LoVo (cell line): Measurements from ENCODE around the gene MRRF.

Experiments
- DNase-seq: peaks from one replicate; pipeline ENCODE4 v3.0.0-alpha.2; 2016; ENCODE audit warnings: low spot score

MRRF gene

GRCh38 chr9:122264360-122265148, at the start of gene MRRF, which contains the start of gene RBM18:
TSS of gene MRRF (plus strand) at chr9:122264882. CDS start at chr9:122270892, 6,010 bp downstream.
TSS of gene RBM18 (minus strand) at chr9:122264840. CDS start at chr9:122261492, 3,348 bp downstream.
- DNase-seq = peak; percentile 90

- DNase-seq = no peak
These were observed 49.0 kb upstream of the MRRF start for GRCh38 chr9:122215663-122216062.

- no peak for DNase-seq
These were observed 48.4 kb upstream of the MRRF start for GRCh38 chr9:122216138-122216797.

GRCh38 chr9:122216798-122217418, 47.8 kb upstream of the MRRF start:
- no peak for DNase-seq

GRCh38 chr9:122217640-122218039, 47.0 kb upstream of the MRRF start:
- DNase-seq = no peak

- DNase-seq = no peak
These were observed 46.4 kb upstream of the MRRF start for GRCh38 chr9:122218071-122218934.

GRCh38 chr9:122218935-122219855, 45.5 kb upstream of the MRRF start:
- DNase-seq = no peak

GRCh38 chr9:122219856-122220672, 44.6 kb upstream of the MRRF start:
- no peak for DNase-seq

GRCh38 chr9:122220673-122221182, 44.0 kb upstream of the MRRF start:
- no peak for DNase-seq

GRCh38 chr9:122221183-122221811, 43.4 kb upstream of the MRRF start:
- DNase-seq = no peak

- DNase-seq = no peak
These were observed 41.9 kb upstream of the MRRF start for GRCh38 chr9:122222791-122223190.

GRCh38 chr9:122223435-122223834, 41.2 kb upstream of the MRRF start:
- DNase-seq = no peak

GRCh38 chr9:122225312-122226141, 39.2 kb upstream of the MRRF start:
- DNase-seq = no peak

- DNase-seq = no peak
These were observed 38.4 kb upstream of the MRRF start for GRCh38 chr9:122226142-122226757.

- no peak for DNase-seq
These were observed 37.7 kb upstream of the MRRF start for GRCh38 chr9:122226758-122227574.

- DNase-seq = no peak
These were observed 37.1 kb upstream of the MRRF start for GRCh38 chr9:122227575-122227900.

GRCh38 chr9:122228191-122228567, 36.5 kb upstream of the MRRF start:
- no peak for DNase-seq
